GM12873 (cell line): Measurements from ENCODE around the gene CEP152.

ENCODE experiments used
- CTCF ChIP-seq: IDR thresholded peaks from 2 replicates; pipeline ENCODE4 v1.5.1; 2012; ENCODE audit warnings: low read depth, mild to moderate bottlenecking, moderate library complexity, low read length, control low read depth; ENCODE audit not compliant: insufficient read depth; ENCODE audit errors: missing control alignments

CEP152 gene

GRCh38 chr15:48796930-48797329, 13.9 kb downstream of the CEP152 start:
- TF ChIP-seq CTCF = no peak

GRCh38 chr15:48796521-48796920, 14.3 kb downstream of the CEP152 start:
- TF ChIP-seq CTCF = no peak

- TF ChIP-seq CTCF = no peak
These were observed 15.0 kb downstream of the CEP152 start for GRCh38 chr15:48795901-48796300.

GRCh38 chr15:48794697-48795134, 16.2 kb downstream of the CEP152 start:
- no peak for TF ChIP-seq CTCF

GRCh38 chr15:48792408-48792807, 18.5 kb downstream of the CEP152 start:
- no peak for TF ChIP-seq CTCF

GRCh38 chr15:48785712-48786111, 25.2 kb downstream of the CEP152 start:
- TF ChIP-seq CTCF = no peak

GRCh38 chr15:48785195-48785594, 25.7 kb downstream of the CEP152 start:
- TF ChIP-seq CTCF = no peak
